ENCODE results near the gene LPCAT1.
"Not testable (repeated sequence)": the region's sequence is repeated elsewhere in the genome, so short reads cannot be mapped to it uniquely, and the experiment has no call there.

The LPCAT1 gene

GRCh38 chr5:1439388-1440097 is 84.2 kb downstream of the LPCAT1 start:
- no peak for DNase-seq

- DNase-seq = no peak
Measured at GRCh38 chr5:1438871-1439270, 84.9 kb downstream of the LPCAT1 start.

DNA sequence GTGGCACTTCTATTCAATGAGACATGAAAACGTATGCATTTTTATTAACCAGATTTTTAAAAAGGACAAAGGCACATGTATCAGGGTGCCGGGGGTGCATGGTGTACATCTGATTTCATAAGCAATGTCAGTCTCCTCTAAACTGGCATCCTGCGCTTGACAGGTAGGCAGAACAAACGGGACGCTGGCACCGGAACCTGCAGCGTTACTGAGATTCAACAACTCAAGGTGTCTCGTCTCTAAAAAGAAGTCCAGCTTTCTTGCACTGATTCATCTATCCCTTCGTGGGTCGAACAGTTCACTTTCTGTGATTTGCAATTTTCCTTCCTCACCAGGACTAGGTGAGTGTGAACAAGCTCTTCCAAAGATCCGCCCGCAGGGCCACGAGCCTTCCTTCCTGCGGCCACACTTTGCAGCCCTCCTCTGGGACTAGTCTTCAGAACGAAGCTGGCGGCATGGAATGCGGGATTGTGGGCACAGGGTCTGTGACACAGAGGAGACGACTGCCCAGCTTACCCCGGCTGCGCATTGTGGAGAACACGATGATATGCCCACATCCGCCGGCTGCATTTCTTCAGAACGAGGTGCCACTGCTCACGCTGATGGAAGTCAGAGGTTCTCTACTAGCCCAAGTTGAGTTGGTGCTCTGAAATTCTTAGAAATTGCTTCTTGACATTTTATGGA is 85.7 kb downstream of the LPCAT1 start:
- no peak for DNase-seq

GRCh38 chr5:1437226-1437829 is 86.4 kb downstream of the LPCAT1 start:
- DNase-seq = no peak

- DNase-seq = no peak
Measured at GRCh38 chr5:1436681-1437080, 87.1 kb downstream of the LPCAT1 start.

DNA sequence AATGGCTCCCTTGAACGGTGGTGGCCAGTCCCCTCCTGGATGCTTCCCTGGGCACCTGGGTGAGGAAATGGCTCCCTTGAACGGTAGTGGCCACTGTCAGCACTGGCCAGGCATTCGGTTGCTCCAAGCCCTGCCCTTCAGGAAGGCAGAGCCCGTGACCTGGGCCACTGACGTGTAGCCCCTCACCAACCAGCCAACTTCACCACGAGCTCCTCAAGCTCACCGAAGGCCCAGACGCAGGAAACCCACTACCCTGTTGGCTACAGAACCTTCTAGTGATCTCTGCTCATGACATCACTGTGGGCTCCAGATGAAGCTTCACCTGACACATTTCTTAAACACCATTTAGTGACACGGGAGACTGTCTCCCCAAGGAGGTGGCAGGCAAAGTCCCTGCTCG is 87.7 kb downstream of the LPCAT1 start:
- DNase-seq = no peak

GRCh38 chr5:1435369-1435768 is 88.4 kb downstream of the LPCAT1 start:
- DNase-seq = no peak

DNA sequence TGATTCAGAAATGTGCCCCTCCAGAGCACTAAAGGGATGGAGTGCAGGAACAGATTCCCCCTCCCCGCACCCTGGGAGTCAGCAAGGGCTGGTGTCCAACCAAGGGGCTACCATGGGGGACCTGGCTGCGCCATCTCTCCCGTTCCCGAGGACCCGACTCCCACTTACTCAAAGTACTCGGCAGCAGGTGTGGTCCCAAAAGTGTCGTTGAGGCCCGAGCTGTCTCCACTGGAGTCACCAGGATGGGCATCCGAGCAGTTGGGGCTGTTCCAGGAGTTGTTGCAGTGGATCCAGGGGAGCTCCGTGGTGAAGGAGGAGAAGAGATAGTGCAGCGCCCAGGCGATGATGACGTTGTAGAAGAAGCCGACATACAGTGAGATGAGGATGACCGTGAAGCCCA is 91.5 kb downstream of the LPCAT1 start:
- DNase-seq = no peak

DNA sequence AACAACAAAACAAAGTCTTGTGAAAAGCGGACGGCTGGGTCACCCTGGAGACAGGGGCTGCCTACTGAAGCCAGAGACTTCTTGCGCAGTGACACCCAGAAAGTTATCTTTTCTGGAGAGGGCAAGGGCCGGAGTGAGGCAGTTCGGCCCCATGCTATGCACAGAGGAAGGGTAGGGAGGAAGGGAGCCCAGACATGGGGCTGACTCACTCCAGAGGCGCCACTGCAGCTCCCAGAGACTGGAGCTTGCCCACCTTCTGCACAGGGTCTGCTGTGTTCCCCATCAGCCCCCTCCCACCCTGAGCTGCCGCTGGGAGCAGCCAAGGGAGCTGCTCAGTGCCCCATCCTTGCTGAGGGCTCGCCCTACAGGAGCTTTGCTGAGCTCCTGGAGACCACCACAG is 91.9 kb downstream of the LPCAT1 start:
- no peak for DNase-seq

DNA sequence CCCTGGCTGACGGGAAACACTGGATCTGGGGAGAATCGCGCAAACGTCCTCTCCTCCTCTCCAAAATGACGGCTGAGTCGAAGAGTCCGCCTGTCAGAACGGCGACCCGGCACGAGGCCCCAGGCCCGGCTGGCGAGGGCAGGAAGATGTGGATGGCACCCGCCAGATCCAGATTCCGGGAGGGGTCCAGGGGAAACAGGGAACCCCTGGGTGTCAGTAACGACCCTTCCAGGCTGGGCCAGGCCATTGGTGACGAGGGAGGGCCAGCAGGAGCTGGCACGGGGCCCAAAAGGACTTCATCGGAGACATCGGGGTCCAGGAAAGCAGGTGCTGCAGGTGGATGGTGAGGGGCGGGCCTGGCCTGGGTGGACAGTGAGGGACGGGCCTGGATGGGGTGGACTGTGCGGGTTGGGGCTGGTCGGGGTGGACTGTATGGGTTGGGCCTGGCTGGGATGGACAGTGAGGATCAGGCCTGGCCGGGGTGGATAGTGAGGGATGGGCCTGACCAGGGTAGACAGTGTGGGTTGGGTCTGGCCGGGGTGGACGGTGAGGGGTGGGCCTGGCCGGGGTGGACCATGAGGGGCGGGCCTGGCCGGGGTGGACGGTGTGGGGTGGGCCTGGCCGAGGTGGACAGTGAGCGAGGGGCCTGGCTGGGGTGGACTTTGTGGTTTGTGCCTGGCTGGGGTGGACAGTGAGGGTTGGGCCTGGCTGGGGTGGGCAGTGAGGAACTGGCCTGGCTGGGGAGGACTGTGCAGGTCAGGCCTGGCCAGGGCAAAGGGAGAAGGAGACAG is 92.5 kb downstream of the LPCAT1 start:
- no peak for DNase-seq

- DNase-seq = no peak
Measured at GRCh38 chr5:1430121-1430795, 93.5 kb downstream of the LPCAT1 start.

- DNase-seq = no peak
Measured at GRCh38 chr5:1429496-1429895, 94.3 kb downstream of the LPCAT1 start.

DNA sequence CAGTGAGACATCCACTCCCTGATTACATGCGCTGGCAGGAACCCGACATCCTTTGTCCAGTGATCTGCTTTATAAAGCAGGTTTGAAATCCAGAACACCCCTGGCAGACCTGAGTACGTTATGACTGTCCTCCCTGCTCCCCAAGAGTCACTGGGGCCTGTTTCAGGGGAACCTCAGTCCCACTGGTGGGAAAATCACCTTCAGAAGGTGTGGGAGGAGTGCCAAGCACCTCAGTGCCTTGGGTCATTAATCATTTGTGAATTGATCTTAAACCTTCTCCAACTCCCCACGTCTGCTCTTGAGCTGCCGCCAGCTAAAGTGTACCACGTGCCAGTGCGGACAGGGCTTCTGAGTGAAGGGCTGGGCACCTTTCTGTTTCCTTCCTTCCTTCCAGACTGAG is 94.7 kb downstream of the LPCAT1 start:
- no peak for DNase-seq

- DNase-seq = no peak
Measured at GRCh38 chr5:1428107-1428506, 95.7 kb downstream of the LPCAT1 start.

GRCh38 chr5:1424716-1425115 is 99.0 kb downstream of the LPCAT1 start:
- no peak for DNase-seq

DNA sequence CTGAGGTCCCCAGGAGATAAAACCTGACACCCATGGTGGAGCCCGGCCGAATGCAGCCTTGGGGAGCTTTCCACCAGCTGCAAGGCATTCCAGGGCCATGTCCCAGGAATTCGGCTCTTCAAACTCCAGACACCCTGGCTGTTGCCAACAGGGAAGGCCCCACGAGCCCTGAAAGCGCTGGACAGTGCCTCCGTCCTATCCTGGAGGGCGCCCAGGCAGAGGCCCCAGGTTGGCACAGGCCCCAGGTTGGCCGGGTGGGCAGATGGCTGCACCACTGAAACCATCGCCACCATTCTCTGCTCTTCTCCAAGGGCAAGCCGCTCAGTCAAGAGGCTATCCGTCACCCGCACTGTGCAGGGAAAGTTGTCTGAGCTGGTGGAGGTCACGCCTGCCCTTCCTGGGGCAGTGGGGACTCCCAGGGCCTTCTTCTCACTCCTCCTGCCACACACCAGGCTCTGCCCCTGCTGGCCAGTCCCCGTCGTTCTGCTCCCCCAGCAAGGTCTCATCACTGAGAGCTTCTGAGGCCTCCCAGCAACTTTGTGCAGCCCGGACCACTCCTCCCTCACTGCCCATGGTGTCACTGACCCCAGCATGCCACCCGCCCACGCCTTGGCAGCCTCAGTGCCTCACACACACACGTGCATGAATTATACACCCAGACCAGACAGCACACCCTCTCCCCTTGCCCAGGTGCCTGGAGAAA is 99.7 kb downstream of the LPCAT1 start:
- no peak for DNase-seq

DNA sequence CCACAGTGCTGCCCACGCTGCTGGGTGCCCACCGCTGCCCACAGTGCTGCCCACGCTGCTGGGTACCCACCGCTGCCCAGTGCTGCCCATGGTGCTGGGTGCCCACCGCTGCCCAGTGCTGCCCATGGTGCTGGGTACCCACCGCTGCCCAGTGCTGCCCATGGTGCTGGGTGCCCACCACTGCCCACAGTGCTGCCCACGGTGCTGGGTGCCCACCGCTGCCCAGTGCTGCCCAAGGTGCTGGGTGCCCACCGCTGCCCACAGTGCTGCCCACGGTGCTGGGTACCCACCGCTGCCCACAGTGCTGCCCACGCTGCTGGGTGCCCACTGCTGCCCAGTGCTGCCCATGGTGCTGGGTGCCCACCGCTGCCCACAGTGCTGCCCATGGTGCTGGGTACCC is 101.2 kb downstream of the LPCAT1 start:
- DNase-seq = not testable (repeated sequence)

DNA sequence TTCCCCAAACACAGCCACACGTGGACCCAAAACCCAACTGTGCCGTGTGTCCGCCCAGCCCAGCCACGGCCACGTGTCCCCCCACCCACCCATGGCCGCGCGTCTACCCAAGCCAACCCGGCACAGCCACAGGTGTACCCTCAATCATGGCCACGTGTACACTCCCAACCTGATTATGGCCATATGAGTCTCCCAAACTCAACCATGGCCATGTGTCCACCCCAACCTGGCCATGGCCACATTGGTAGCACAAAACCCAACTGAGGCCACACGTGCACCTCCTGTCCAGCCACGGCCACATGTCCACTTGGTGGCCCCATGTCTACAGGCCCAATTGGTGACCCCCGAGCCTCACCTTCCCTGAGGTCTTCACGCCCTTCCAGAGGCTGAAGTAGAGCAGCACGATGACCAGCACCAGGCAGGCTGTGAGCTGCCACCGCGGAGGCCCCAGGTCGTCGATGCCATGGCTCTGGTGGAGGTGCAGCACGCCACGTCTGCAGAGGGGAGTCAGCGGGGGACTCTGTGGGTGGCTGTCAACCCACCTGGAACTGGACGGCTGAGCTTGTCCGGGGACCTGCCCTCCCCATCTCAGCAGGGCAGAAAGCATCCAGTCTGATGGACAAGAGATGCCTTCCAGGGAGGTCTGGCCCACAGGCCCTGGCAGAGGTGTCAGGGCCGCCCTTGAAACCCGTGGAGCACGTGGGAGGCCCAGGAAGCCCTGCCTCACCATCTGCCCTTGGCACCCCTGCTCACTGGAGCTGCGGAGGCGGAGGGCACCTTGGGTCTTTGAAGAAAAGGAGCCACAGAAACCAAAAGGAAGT is 102.0 kb downstream of the LPCAT1 start:
- no peak for DNase-seq

DNA sequence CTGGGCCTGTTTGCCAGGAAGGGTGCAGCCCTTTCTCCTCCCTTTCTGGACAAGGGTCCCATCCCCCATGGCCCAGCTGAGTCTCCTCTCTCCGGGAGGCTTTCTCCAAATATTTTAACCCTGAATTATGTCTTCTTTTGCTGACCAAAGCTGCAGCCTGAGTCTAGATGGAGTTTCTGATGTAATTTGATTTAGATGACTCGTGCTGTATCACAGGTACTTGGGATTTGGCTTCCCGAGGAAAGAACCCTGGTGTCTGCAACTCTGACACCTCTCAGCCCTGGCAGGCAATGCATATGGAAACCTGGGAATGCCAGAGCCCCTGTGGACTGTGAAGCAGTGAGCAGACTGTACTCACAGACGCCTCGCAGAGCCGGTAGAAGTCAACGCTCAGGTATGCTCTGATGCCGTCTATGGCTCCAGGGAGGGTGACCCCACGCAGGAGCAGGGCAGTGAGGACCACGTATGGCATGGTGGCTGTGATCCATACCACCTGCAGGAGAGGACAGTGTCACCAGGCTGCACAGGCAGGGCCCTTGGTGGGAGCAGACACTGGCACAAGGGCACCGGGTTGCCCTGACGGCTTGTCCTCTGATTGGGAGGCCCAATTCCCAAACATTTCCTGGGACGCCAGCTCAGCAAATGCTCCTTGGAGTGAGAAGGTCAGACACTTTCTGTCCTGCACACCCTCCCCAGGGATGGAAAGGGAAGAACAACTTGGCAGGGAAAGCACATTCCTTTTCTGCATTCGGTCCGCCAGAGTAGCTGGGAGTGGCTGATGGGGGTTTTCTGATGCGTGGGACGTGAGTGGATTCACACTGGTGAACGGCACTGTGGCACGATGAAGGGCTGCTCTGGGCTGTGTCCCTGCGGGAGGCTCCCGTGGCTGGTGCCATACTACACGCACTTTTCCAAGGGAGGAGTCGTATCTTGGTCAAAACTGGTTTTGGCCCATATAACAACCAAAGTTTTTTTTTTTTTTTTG is 103.3 kb downstream of the LPCAT1 start:
- no peak for DNase-seq

Data from stimulated activated CD4-positive, alpha-beta T cell treated with anti-CD3 and anti-CD28 coated beads, Interleukin-12 subunit alpha, Interleukin-12 subunit beta, amount 100 ng/mL, for 4 hours (primary cell).